Measurements from ENCODE around the gene CSPG4.
A peak's percentile ranks its signal among the peaks of the same experiment; 100 is the strongest.
"Not testable (repeated sequence)": the region's sequence is repeated elsewhere in the genome, so short reads cannot be mapped to it uniquely, and the experiment has no call there.

Gene CSPG4

DNA sequence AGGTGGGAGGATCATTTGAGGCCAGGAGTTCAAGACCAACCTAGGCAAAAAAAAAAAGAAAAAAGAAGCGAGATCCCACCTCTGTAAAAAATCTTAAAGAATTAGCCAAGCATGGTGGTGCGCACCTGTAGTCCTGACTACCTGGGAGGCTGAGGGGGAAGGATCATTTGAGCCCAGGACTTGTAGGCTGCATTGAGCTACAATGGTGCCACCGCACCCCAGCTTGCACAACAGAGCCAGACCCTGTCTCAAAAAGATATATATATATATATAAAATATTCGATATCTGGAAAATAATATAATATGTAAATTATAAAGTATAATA is 71.5 kb downstream of the CSPG4 start:
- Histone ChIP-seq H3K36me3 (ENCODE audit: insufficient read depth, insufficient read length, low read length) (peaks cover 22% of the 10 kb centered on the region), H3K4me3 (ENCODE audit: insufficient read length, low read depth) (peak overlapping the region; percentile 99), H3K4me1 (ENCODE audit: insufficient read depth, insufficient read length) (peaks cover 6% of the 10 kb centered on the region), H3K27me3 (ENCODE audit: insufficient read depth, insufficient read length) (peaks cover 8% of the 10 kb centered on the region), H3K9ac (ENCODE audit: insufficient read length, low read depth) (peak overlapping the region; percentile 100), H3K9me3 (ENCODE audit: insufficient read depth, low read length) (no peaks in the 10 kb centered on the region)
- TF ChIP-seq ZNF274 (IDR thresholded peaks at IDR 0.05; ENCODE audit: low read depth, low read length) (no peak), SUZ12 (IDR thresholded peaks at IDR 0.05; ENCODE audit: extremely low read depth, insufficient read depth, insufficient read length) (no peak), YY1 (IDR thresholded peaks at IDR 0.05; ENCODE audit: insufficient read depth, insufficient read length) (no peak)
- no peak for DNase-seq (ENCODE audit: low read depth, low spot score)

DNA sequence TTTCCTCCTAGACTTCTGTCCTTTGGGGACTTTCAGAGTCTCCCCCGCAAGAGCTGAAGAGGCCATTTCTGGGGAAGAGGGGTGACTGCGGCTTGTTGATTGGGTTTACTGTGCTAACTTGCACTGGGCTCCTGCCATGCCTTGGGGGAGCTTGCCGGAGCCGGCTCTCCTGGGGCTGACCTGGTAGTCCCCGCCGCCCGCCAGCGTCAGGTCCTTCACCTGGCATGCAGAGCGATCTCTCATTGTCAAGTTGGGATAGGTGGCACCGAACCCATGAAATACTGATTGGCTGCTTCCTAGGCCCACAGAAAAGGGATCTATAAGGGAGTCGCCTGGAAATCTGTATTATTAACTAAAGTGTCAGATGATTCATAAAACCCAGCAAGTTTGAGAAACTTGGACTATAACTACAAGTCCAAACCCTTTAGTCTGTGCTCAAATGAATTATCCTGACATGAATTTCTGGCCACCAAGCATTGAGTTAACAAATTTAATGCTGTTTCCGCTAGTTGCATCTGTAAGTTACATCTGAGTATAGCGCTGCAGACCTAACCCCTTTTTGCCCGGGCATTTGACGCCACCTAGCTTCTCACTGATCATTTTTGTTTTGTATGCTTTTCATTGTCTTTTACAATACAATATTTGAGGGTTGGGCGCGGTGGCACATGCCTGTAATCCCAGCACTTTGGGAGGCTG is 72.0 kb downstream of the CSPG4 start:
- H3K36me3 ChIP-seq (ENCODE audit: insufficient read depth, insufficient read length, low read length): peaks cover 22% of the 10 kb centered on the region
- TF ChIP-seq YY1 (IDR thresholded peaks at IDR 0.05; ENCODE audit: insufficient read depth, insufficient read length) (no peak), SUZ12 (IDR thresholded peaks at IDR 0.05; ENCODE audit: extremely low read depth, insufficient read depth, insufficient read length) (no peak), ZNF274 (IDR thresholded peaks at IDR 0.05; ENCODE audit: low read depth, low read length) (no peak)
- H3K4me1 ChIP-seq (ENCODE audit: insufficient read depth, insufficient read length): peaks cover 6% of the 10 kb centered on the region
- peak overlapping the region; percentile 99 for H3K4me3 ChIP-seq (ENCODE audit: insufficient read length, low read depth)
- peak overlapping the region; percentile 100 for H3K9ac ChIP-seq (ENCODE audit: insufficient read length, low read depth)
- DNase-seq (ENCODE audit: low read depth, low spot score): no peak
- H3K27me3 ChIP-seq (ENCODE audit: insufficient read depth, insufficient read length): peaks cover 3% of the 10 kb centered on the region
- no peaks in the 10 kb centered on the region for H3K9me3 ChIP-seq (ENCODE audit: insufficient read depth, low read length)

DNA sequence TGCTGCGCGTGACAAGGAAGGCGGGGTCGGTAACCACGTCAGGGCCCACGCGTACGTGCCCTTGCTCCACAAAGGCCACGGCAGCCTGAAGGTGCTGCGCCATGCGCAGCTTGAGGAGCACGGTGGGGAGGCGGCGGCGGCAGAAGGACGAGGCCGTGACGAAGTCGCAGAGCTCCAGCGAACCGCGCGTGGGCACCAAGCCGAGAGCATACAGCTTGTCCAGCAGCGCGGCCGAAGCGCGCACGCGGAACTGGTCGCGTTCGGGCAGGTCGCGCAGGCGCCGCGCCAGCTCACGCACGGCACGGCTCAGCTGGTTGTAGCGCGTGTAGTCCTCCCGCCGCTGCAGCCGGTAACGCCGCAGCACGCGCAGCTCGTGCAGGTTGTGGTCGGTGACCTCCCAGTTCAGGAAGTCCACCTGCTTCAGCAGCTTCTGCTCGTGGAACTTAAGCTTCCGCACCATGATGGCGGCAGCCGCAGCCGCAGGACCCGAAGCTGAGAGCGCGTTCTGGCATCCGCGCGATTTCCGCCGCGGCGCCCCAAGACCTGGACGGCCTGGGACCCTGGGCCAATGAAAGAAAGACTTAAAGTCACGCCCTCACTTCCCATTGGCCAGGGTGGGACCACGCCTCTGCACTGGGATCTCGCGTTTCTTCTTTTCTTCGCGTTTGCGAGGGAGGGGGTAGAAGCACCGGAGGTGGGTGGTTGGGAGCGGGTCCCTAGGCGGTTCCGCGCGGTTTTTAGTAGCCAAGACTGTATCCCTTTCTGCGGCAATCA is 72.8 kb downstream of the CSPG4 start, which contains the start of gene IMP3:
Gene IMP3 (minus strand): TSS at position 516 of the 774 bp plus-strand sequence. CDS start 56 bp downstream, at position 460.
- Histone ChIP-seq H3K9ac (ENCODE audit: insufficient read length, low read depth) (peak within 1 kb of the TSS; percentile 100), H3K36me3 (ENCODE audit: insufficient read depth, insufficient read length, low read length) (peaks cover 22% of the 10 kb centered on the region), H3K4me3 (ENCODE audit: insufficient read length, low read depth) (peak within 1 kb of the TSS; percentile 99), H3K9me3 (ENCODE audit: insufficient read depth, low read length) (no peaks in the 10 kb centered on the region), H3K4me1 (ENCODE audit: insufficient read depth, insufficient read length) (peaks cover 6% of the 10 kb centered on the region), H3K27me3 (ENCODE audit: insufficient read depth, insufficient read length) (no peaks in the 10 kb centered on the region)
- peak; percentile 97 for DNase-seq (ENCODE audit: low read depth, low spot score)
- peak; percentile 65 for TF ChIP-seq YY1 (IDR thresholded peaks at IDR 0.05; ENCODE audit: insufficient read depth, insufficient read length)
- no peak for TF ChIP-seq SUZ12 (IDR thresholded peaks at IDR 0.05; ENCODE audit: extremely low read depth, insufficient read depth, insufficient read length)

DNA sequence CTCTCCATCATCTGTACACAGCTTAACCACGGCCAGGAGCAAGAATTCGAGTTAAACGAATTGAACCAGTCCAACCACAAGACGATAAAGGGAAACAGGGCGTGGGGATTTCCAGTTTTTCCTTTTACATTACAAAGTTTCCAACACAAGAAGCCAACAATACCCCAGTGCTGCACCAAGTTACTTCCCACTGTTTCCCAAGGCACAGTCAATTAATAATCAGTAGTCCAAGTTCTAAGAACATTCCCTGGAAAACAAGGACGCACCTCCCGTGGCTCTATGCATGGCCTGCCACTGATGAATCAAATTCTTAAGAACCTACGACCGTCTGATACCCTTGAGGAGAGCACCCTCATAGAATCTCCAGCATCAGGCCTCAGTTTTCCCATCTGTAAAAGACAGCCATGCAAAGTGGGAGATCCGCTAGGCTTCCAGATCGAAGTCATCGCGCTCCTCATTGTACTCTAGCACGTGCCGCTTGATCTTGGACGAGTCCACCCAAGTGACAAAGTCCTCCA is 73.4 kb downstream of the CSPG4 start:
- Histone ChIP-seq H3K36me3 (ENCODE audit: insufficient read depth, insufficient read length, low read length) (peaks cover 22% of the 10 kb centered on the region), H3K4me1 (ENCODE audit: insufficient read depth, insufficient read length) (peaks cover 9% of the 10 kb centered on the region), H3K4me3 (ENCODE audit: insufficient read length, low read depth) (peak overlapping the region; percentile 99), H3K9me3 (ENCODE audit: insufficient read depth, low read length) (no peaks in the 10 kb centered on the region), H3K9ac (ENCODE audit: insufficient read length, low read depth) (peak overlapping the region; percentile 100), H3K27me3 (ENCODE audit: insufficient read depth, insufficient read length) (no peaks in the 10 kb centered on the region)
- DNase-seq (ENCODE audit: low read depth, low spot score): no peak
- TF ChIP-seq SUZ12 (IDR thresholded peaks at IDR 0.05; ENCODE audit: extremely low read depth, insufficient read depth, insufficient read length) (no peak), YY1 (IDR thresholded peaks at IDR 0.05; ENCODE audit: insufficient read depth, insufficient read length) (no peak), ZNF274 (IDR thresholded peaks at IDR 0.05; ENCODE audit: low read depth, low read length) (no peak)

DNA sequence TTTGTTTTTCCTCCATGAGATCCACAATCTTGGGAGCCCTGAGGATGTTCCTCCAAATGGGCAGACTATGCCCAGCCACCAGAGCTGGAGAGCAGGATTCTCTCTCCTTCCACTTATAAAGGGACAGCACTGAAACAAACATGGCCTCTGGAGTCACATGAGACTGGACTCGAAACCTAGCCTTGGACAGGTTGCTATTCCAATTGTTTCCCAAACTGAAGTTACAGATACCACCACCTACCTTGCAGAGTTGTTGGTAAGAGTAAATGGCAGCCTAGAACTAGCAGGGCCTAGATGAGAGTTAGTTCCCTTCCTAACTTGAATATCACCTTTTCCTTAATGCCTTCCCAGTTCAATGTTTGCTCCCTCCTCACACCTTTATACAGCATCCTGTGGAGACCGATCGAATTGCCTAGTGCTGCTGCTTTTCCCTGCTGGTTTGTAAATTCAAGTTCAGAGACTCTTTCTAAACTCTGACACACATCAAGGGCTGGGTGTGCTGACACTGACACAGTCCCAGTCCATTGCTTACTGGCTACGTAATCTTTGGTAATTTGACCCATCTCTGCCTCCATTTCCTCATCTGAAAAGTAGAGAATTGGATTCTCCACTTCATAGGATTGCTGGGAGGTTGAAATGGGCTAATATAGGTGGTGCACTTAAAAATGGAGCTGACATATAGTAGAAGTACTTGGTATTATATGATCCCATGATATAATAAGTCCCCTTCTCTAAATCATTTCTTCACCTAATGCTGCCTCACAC is 75.2 kb downstream of the CSPG4 start:
- H3K9ac ChIP-seq (ENCODE audit: insufficient read length, low read depth): peak overlapping the region; percentile 37
- TF ChIP-seq ZNF274 (IDR thresholded peaks at IDR 0.05; ENCODE audit: low read depth, low read length) (no peak), YY1 (IDR thresholded peaks at IDR 0.05; ENCODE audit: insufficient read depth, insufficient read length) (no peak), SUZ12 (IDR thresholded peaks at IDR 0.05; ENCODE audit: extremely low read depth, insufficient read depth, insufficient read length) (no peak)
- H3K9me3 ChIP-seq (ENCODE audit: insufficient read depth, low read length): no peaks in the 10 kb centered on the region
- H3K36me3 ChIP-seq (ENCODE audit: insufficient read depth, insufficient read length, low read length): peaks cover 22% of the 10 kb centered on the region
- no peak for DNase-seq (ENCODE audit: low read depth, low spot score)
- H3K4me1 ChIP-seq (ENCODE audit: insufficient read depth, insufficient read length): peaks cover 10% of the 10 kb centered on the region
- no peaks in the 10 kb centered on the region for H3K27me3 ChIP-seq (ENCODE audit: insufficient read depth, insufficient read length)
- H3K4me3 ChIP-seq (ENCODE audit: insufficient read length, low read depth): peak overlapping the region; percentile 33

GRCh38 chr15:75636026-75636425 is 76.6 kb downstream of the CSPG4 start:
- peaks cover 22% of the 10 kb centered on the region for H3K36me3 ChIP-seq (ENCODE audit: insufficient read depth, insufficient read length, low read length)
- peaks cover 10% of the 10 kb centered on the region for H3K4me1 ChIP-seq (ENCODE audit: insufficient read depth, insufficient read length)
- H3K4me3 ChIP-seq (ENCODE audit: insufficient read length, low read depth): no peak overlapping the region
- no peaks in the 10 kb centered on the region for H3K9me3 ChIP-seq (ENCODE audit: insufficient read depth, low read length)
- DNase-seq (ENCODE audit: low read depth, low spot score): no peak
- H3K27me3 ChIP-seq (ENCODE audit: insufficient read depth, insufficient read length): no peaks in the 10 kb centered on the region
- no peak overlapping the region for H3K9ac ChIP-seq (ENCODE audit: insufficient read length, low read depth)
- TF ChIP-seq YY1 (IDR thresholded peaks at IDR 0.05; ENCODE audit: insufficient read depth, insufficient read length) (no peak), SUZ12 (IDR thresholded peaks at IDR 0.05; ENCODE audit: extremely low read depth, insufficient read depth, insufficient read length) (no peak), ZNF274 (IDR thresholded peaks at IDR 0.05; ENCODE audit: low read depth, low read length) (no peak)

DNA sequence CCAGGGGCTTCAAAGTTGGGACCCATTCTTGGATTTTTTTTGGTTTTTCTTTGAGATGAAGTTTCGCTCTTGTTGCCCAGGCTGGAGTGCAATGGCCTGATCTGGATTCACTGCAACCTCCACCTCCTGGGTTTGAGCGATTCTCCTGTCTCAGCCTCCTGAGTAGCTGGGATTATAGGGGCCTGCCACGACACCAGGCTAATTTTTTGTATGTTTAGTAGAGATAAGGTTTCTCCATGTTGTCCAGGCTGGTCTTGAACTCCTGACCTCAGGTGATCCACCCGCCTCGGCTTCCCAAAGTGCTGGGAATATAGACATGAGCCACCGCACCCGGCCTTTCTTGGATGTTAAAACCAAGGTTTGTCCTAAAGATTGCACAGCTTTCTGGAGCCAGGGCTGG is 78.7 kb downstream of the CSPG4 start:
- not testable (repeated sequence) for H3K4me1 ChIP-seq (ENCODE audit: insufficient read depth, insufficient read length); H3K27me3 ChIP-seq (ENCODE audit: insufficient read depth, insufficient read length); H3K9ac ChIP-seq (ENCODE audit: insufficient read length, low read depth); H3K4me3 ChIP-seq (ENCODE audit: insufficient read length, low read depth); H3K9me3 ChIP-seq (ENCODE audit: insufficient read depth, low read length); DNase-seq (ENCODE audit: low read depth, low spot score)
- H3K36me3 ChIP-seq (ENCODE audit: insufficient read depth, insufficient read length, low read length): peaks cover 18% of the 10 kb centered on the region

Measured in NT2/D1 (cell line).